Activated CD8-positive, alpha-beta memory T cell treated with anti-CD3 and anti-CD28 coated beads for 24 hours (primary cell): ENCODE measurements around the gene ARPC3.
A peak's percentile ranks its signal among the peaks of the same experiment; 100 is the strongest.
"Not testable (repeated sequence)": the region's sequence is repeated elsewhere in the genome, so short reads cannot be mapped to it uniquely, and the experiment has no call there.

ENCODE experiments used
- DNase-seq: peaks from one replicate; pipeline ENCODE4 v3.0.0-alpha.2; 2020

The ARPC3 gene

DNA sequence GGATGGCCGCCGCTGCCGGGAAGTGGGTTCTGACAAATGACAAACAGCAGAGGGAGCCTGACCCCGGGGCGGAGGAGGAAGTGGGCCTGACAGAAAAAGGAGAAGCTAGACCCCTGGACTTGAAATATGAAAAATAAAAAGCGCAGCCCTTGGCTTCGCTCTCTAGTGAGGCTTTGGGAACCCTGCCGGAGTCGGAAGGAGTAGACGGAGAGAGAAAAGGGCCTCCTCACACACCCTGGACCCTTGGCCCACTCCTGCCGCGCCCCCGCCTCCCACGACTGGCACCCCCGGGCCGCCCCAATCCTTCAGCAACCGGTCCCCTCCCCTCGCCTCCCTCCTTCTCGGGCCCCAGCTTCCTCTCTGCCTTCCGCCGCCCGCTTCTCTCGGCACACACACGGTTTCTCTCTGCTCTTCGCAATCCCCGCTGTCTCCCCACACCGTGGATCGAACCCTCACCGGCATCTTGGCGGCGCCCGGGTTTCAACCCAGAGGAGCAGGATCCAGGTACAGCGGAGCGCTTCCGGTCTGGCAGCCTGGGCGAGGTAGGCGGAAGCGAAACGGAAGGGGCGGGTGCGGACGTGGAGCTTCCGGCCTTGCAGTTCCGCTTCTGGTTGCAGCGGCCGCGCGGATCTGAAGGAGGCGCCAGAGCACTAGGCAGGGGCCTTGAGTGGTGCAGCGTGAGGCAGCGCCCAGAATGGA, at the start of gene ARPC3:
Gene ARPC3 (minus strand): TSS at position 539 of the 699 bp plus-strand sequence. CDS start 77 bp downstream, at position 462.
- peak; percentile 96 for DNase-seq

GRCh38 chr12:110498984-110499706, 49.0 kb upstream of the ARPC3 start:
- DNase-seq = no peak

DNA sequence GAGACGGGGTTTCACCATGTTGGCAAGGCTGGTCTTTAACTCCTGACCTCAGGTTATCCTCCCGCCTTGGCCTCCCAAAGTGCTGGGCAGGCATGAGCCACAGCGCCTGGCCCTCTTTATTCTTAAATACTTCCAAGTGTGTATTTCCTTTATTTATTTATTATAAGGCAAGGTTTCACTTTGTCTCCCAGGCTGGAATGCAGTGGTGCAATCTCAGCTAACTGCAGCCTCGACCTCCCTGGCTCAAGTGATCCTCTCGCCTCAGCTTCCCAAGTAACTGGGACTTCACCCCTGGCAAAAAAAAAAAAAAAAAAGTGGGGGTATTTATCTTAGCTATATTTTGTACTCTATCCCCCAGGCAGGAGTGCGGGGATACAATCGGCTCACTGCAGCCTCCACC, 25.3 kb upstream of the ARPC3 start:
- no peak for DNase-seq

DNA sequence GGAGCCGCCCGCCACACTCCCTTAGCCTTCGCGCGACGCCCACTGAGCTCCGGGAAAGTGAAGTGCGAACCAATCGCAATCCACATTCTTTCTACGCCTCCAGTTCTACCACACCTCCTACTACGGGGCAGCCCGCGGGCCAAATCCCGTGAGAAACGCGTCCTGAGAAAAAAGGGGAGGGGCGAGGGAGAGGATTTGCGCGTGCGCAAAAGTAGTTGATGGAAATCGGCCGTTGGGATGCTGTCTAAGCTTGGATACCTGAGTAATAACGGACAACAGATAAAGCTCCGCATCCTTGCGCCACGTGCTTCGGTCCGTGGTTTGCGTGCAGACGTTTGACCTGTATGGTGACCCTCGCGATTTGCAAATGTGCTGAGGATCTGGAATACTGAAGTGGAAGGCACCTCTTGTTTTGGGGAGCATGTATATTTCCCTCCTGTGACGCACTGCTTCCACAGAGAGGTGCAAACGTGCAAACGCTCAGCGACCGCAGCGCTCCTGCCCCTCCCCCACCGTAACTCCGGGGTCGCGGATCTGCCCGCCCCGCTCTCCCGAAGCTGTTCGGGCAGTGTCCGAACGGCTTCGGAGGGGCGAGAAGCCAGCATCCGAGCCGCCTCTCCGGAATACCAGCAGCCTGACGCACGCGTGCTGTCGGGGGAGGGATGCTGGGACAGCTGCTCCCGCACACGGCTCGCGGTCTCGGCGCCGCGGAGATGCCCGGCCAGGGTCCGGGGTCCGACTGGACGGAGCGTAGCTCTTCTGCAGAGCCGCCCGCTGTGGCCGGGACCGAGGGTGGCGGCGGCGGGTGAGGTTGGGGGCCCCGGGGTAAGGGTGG, 18.3 kb upstream of the ARPC3 start, which contains the start of the genes FAM216A and GPN3:
Gene FAM216A (plus strand): TSS at position 632 of the 835 bp plus-strand sequence. CDS start 31 bp downstream, at position 663.
Gene GPN3 (minus strand): TSS at position 44 of the 835 bp plus-strand sequence. CDS start 54 bp downstream, outside the sequence.
- peak; percentile 97 for DNase-seq

DNA sequence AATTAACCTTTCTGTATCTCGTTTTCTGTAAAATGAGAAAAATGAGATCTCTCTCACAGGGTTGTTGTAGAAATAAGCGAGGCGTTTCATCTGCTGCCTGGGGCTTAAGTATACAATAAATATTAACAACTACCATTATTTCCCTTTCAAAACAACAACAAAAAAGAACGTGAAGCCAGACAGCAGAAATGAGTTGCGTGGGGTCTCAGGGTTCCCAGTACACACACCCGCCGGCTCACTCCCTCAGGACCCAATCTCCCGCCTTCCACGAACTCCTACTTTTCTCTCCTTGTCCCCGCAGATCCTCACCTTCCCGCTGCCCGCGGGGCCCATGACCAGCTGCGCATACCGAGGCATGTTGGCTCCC, 17.7 kb upstream of the ARPC3 start:
- DNase-seq = no peak

GRCh38 chr12:110466791-110467190, 16.7 kb upstream of the ARPC3 start:
- DNase-seq = peak; percentile 43

DNA sequence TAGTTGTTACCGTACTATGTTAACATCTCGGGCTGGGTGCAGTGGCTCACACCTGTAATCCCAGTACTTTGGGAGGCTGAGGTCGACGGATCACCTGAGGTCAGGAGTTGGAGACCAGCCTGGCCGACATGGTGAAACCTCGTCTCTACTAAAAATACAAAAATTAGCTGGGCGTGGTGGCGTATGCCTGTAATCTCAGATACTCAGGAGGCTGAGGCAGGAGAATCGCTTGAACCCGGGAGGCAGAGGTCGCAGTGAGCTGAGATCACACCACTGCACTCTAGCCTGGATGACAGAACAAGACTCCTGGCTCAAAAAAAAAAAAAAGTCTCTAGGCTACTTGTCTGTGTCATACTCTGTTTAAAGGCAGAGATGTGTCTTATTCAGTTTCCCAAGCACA, 15.6 kb upstream of the ARPC3 start:
- not testable (repeated sequence) for DNase-seq

- no peak for DNase-seq
Measured at GRCh38 chr12:110465024-110465423, 14.9 kb upstream of the ARPC3 start.

GRCh38 chr12:110461189-110461588, 11.1 kb upstream of the ARPC3 start:
- DNase-seq = not testable (repeated sequence)

DNA sequence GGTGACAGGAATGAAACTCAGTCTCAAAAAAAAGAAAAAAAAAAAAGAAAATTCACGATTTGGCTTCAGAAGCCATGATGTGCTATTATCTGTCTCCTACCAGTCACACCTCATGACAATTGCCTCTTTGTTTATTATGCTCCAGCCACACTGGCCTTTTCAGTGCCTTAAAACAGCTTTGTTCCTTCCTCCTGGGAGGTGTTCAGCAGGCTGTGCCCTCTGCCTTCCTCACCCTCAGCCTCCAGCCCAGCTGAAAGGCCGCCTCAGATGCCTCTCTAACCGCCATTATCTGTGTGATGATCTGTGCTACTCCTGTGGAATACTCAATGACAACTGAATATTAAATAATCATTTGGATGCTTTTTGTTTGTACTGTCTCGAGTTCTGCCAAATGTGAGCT, 8.6 kb upstream of the ARPC3 start:
- no peak for DNase-seq

GRCh38 chr12:110453569-110454296, 3.6 kb upstream of the ARPC3 start:
- no peak for DNase-seq

DNA sequence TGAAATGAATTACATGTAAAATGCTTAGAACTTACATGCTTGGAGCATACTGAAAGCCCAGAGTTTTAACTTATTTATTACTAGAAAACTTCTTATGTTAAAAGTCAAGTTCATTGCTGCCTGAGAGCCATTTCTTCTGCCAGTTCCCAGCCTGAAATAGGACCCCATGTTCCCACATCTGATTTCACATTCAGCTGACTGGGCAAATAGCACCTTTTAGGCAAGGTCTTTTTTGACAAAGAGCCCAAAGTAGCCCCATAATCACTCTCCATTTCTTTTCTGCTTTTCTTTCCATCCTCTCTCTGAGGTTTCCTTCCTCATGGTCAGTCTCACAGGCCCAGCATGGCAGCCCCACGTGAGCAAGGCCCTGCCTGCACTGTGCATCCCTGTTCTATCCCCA, 1.1 kb upstream of the ARPC3 start:
- no peak for DNase-seq

DNA sequence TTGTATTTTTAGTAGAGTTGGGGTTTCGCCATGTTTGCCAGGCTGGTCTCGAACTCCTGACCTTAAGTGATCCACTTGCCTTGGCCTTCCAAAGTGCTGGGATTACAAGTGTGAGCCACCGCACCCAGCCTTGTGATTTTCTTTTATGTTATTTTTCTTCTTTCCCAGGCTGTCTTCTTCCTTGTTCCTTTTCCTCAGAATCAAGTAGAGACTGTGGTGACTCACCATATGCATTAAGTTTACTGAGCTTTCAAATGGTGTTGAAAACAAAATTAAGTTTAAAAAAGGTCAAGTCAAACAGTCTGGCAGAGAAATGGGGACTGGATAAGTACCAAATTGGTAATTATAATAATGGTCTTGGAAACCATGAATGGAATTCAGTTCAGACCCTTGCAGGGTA, 5.7 kb downstream of the ARPC3 start:
- DNase-seq = no peak

DNA sequence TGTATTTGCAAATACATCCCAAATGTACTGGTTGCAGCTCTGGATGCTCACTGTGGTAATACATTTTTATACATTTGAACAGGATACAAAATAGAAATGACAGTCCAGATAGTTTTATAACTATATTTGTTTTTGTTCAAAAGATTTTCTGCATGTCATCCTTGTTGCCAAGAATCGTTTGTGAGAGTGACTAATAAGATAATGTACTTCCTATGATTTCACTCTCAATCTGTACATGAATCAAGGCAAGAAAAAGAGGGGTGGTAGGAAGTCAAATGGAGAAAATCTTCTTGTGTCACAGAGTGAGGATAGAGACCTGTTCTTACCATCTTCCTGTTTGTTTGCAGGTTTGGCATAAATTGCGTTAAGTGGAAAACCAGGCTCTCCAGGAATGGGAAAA, 13.9 kb downstream of the ARPC3 start:
- no peak for DNase-seq

DNA sequence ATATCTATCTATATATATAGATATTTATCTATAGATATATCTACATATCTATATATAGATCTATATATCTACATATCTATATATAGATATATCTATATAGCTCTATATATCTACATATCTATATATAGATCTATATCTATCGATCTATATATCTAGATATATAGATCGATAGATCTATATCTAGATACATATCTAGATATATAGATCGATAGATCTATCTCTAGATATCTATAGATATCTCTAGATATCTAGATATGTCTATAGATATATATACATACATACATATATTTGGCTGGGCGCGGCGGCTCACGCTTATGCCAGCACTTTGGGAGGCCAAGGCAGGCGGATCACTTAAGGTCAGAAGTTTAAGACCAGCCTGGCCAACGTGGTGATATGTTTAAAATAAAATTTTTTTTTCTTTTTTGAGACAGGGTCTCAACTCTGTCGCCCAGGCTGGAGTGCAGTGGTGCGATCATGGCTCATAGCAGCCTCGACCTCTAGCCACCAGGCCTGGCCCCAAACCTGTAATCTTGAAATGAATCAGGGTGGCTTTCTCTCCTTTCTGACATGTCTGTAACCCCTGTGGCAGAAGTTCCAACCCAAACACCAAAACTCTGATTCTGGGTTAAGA, 18.1 kb downstream of the ARPC3 start:
- DNase-seq = no peak

DNA sequence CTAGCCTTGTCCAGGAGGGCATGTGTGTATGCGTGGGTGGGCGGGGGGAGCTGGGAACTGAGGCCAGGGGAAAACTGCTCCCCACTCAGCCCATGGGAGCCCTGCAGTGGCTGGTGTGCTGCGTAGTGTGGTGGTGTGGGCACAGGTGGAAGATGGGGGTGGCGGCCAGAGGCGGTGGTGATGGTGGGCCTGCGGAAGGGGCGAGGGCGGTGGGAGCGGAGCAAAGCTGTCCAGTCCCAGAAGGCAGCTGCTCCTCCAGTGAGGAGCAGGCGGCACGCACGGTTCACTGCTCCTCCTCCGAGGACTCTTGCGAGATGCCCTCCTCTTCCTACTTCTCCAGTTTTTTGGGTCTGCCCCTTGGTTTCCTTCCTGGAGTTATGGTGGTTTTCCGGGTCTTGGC, 20.5 kb downstream of the ARPC3 start:
- not testable (repeated sequence) for DNase-seq

GRCh38 chr12:110426406-110426805, 23.7 kb downstream of the ARPC3 start:
- no peak for DNase-seq

- DNase-seq = no peak
Measured at GRCh38 chr12:110424237-110424636, 25.9 kb downstream of the ARPC3 start.

DNA sequence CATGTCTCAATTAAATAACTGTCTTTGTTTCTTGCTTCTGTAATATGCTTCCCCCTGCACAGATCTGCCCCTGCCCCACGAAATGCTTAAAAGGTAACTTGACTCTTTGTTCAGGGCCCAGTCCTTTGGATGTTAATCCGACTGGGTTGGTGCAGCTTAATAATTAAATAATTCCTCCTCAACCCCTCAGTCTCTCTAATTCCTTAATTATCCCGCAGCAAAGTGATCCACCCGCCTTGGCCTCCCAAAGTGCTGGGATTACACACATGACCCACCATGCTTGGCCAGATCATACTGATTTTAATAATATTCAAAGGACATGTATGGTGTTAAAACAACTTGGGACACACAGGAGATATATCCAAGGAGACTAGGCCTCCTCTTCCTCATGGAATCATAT, 28.4 kb downstream of the ARPC3 start:
- no peak for DNase-seq

DNA sequence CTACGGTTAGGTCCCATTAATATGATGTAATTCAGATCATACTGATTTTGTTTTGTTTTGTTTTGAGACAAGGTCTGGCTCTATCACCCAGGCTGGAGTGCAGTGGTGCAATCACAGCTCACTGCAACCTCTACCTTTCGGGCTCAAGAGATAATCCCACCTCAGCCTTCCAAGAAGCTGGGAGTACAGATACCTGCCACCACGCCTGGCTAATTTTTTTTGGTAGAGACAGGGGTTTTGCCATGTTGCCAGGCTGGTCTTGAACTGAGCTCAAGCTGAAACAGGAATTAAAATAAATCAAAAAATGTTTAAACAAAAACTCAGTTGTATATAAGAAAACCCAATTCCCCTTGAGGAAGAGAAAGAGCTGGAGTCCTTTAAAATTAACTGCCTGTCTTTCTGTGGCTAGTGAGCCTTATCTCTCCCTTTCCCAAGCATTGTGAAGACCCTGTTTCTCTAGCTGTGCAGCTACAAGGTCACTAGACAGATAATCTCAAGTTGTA, 28.9 kb downstream of the ARPC3 start:
- no peak for DNase-seq

DNA sequence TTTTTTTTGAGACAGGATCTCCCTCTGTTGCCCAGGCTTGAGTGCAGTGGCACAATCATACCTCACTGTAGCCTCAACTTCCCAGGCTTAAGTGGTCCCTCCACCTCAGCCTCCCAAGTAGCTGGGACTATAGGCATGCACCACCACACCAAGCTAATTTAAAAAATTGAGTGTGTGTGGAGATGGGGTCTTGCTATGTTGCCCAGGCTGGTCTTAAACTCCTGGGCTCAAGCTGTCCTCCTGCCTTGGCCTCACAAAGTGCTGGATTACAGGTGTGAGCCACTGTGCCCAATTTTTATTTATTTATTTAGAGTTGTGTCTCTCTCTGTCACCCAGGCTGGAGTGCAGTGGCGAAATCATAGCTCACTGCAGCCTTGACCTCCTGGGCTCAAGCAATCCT, 29.5 kb downstream of the ARPC3 start:
- not testable (repeated sequence) for DNase-seq

GRCh38 chr12:110417113-110417512, 33.0 kb downstream of the ARPC3 start:
- DNase-seq = not testable (repeated sequence)
